Smooth muscle cell (in vitro differentiated cells): Measurements from ENCODE around the gene SLC35G4. TPM values are rescaled to one million over a fixed set of nuclear protein-coding genes. Genes with fewer than 3 reads are reported as not detected.

ENCODE experiments used
- DNase-seq: peaks from one replicate; lab custom pipeline; 2025; ENCODE audit not compliant: unreplicated experiment; lab: John Stamatoyannopoulos, UW
- H2AFZ ChIP-seq: fragments of 200-600 bp; sonication (generic); 2 replicates; pipeline ENCODE4 v1.6.0; 2016; ENCODE audit warnings: antibody characterized with exemption, low read depth, mild to moderate bottlenecking
- H3F3A ChIP-seq: fragments of 200-600 bp; sonication (generic); 2 replicates; pipeline ENCODE4 v1.6.0; 2017; ENCODE audit warnings: antibody characterized with exemption, low read depth
- H3K27ac ChIP-seq: fragments of 200-600 bp; sonication (generic); 2 replicates; pipeline ENCODE4 v1.5.1; 2016; ENCODE audit warnings: low read depth, mild to moderate bottlenecking
- H3K27me3 ChIP-seq: fragments of 200-600 bp; sonication (generic); 2 replicates; pipeline ENCODE4 v1.6.1; 2016; ENCODE audit warnings: low read depth, mild to moderate bottlenecking
- H3K36me3 ChIP-seq: fragments of 200-600 bp; sonication (generic); 2 replicates; pipeline ENCODE4 v1.5.1; 2016; ENCODE audit warnings: low read depth
- H3K4me1 ChIP-seq: fragments of 200-600 bp; sonication (generic); 2 replicates; pipeline ENCODE4 v1.5.1; 2016; ENCODE audit warnings: low read depth
- H3K4me2 ChIP-seq: fragments of 200-600 bp; sonication (generic); 2 replicates; pipeline ENCODE4 v1.6.0; 2016; ENCODE audit warnings: mild to moderate bottlenecking
- H3K4me3 ChIP-seq: fragments of 200-600 bp; sonication (generic); 2 replicates; pipeline ENCODE4 v1.5.1; 2016; ENCODE audit warnings: mild to moderate bottlenecking
- H3K79me2 ChIP-seq: fragments of 200-600 bp; sonication (generic); 2 replicates; pipeline ENCODE4 v1.6.0; 2016; ENCODE audit warnings: low read depth, mild to moderate bottlenecking
- H3K9ac ChIP-seq: fragments of 200-600 bp; sonication (generic); 2 replicates; pipeline ENCODE4 v1.6.0; 2016; ENCODE audit warnings: low read depth
- H3K9me3 ChIP-seq: fragments of 200-600 bp; sonication (generic); replicated peaks from 2 replicates; pipeline ENCODE4 v1.5.1; 2016; ENCODE audit warnings: low read depth
- H4K20me1 ChIP-seq: fragments of 200-600 bp; sonication (generic); 2 replicates; pipeline ENCODE4 v1.6.0; 2016; ENCODE audit warnings: low read depth
- WGBS: methylation state at CpG from one replicate; pipeline ENCODE4 v1.1.7; 2016; ENCODE audit warnings: low lambda C conversion rate; 5-methylcytosine and 5-hydroxymethylcytosine counted together
- polyA plus RNA-seq: library from polyadenylated mRNA; unstranded; fragments of >200 nt; fragmentation: Nextera tagmentation; extraction: Ambion mirVana; gene quantifications from 2 replicates; pipeline ENCODE4 v1.2.1, GENCODE V29; 2016
- total RNA-seq: library from RNA; depleted of rRNA; stranded (reverse); fragments of >200 nt; gene quantifications from 2 replicates; pipeline ENCODE4 v1.2.3, GENCODE V29; 2014
- TF ChIP-seq, protein P1 (sequence below): fragments of 200-600 bp; sonication (generic); IDR thresholded peaks from 2 replicates; pipeline ENCODE4 v1.5.1; 2017; ENCODE audit warnings: borderline replicate concordance, mild to moderate bottlenecking, antibody characterized with exemption; ENCODE audit not compliant: insufficient read depth, poor library complexity, severe bottlenecking

SLC35G4 gene
- total and polyA plus RNA-seq, 2 experiments from 2014 or later: not detected

DNA sequence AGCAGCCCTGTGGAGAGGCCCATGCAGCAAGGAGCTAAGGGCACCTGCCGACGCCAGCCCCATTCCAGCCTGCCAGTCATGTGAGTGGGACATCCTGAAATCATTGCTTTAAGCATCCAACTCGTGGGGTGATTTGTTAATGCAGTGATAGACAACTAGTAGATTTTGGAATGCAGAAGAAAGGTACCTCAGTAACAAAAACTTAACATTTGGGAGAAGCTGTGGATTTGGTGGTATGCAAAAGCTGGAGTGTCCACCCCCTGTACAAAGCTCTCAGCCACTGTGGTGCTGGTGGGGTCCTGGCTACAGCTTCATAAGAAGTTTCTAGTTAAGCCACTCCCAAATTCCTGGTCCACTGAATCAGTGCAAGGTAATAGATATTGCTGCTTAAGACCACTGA lies 42.5 kb downstream of the SLC35G4 start:
- DNase-seq: no peak
- TF ChIP-seq, protein P1, sequence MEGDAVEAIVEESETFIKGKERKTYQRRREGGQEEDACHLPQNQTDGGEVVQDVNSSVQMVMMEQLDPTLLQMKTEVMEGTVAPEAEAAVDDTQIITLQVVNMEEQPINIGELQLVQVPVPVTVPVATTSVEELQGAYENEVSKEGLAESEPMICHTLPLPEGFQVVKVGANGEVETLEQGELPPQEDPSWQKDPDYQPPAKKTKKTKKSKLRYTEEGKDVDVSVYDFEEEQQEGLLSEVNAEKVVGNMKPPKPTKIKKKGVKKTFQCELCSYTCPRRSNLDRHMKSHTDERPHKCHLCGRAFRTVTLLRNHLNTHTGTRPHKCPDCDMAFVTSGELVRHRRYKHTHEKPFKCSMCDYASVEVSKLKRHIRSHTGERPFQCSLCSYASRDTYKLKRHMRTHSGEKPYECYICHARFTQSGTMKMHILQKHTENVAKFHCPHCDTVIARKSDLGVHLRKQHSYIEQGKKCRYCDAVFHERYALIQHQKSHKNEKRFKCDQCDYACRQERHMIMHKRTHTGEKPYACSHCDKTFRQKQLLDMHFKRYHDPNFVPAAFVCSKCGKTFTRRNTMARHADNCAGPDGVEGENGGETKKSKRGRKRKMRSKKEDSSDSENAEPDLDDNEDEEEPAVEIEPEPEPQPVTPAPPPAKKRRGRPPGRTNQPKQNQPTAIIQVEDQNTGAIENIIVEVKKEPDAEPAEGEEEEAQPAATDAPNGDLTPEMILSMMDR: no peak
- 84% methylated on average over 3 of the region's 3 CpGs for WGBS
- Histone ChIP-seq H3K4me1 (no peaks in the 10 kb centered on the region), H3K27ac (no peak overlapping the region), H3K27me3 (peaks cover 7% of the 10 kb centered on the region), H3K4me2 (no peak overlapping the region), H3K36me3 (no peaks in the 10 kb centered on the region), H3K79me2 (no peaks in the 10 kb centered on the region), H3K9me3 (no peaks in the 10 kb centered on the region), H3K9ac (no peak overlapping the region), H3F3A (no peaks in the 10 kb centered on the region), H4K20me1 (no peaks in the 10 kb centered on the region), H2AFZ (no peak overlapping the region), H3K4me3 (no peak overlapping the region)

DNA sequence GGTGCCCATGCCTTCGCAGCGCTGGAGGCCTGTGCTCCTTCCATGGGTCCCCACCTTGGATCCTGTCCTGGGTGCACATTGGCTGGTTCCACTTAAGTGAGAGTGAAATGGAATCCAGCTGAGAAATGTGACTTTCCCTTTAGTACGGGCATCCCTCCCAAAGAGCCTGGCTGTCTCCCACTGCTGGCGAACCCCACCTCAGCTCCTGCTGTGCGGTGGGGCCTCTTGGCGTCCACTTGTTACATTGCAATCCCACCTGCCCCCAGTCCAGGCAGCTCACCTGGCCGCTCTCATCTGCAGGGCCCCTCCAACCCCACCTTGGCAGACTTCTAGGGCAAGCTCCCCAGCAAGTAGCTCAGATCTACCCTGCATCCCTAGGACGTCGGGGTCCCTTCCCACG lies 44.1 kb downstream of the SLC35G4 start:
- TF ChIP-seq, protein P1: no peak
- peaks cover 7% of the 10 kb centered on the region for H3K27me3 ChIP-seq
- H3K27ac ChIP-seq: no peak overlapping the region
- no peaks in the 10 kb centered on the region for H3K9me3 ChIP-seq
- 94% methylated on average over 10 of the region's 10 CpGs for WGBS
- H3K4me3 ChIP-seq: no peak overlapping the region
- H3K4me2 ChIP-seq: no peak overlapping the region
- H2AFZ ChIP-seq: no peak overlapping the region
- H3K4me1 ChIP-seq: no peaks in the 10 kb centered on the region
- DNase-seq: no peak
- no peaks in the 10 kb centered on the region for H4K20me1 ChIP-seq
- no peaks in the 10 kb centered on the region for H3K79me2 ChIP-seq
- no peak overlapping the region for H3K9ac ChIP-seq
- H3K36me3 ChIP-seq: no peaks in the 10 kb centered on the region
- no peaks in the 10 kb centered on the region for H3F3A ChIP-seq

DNA sequence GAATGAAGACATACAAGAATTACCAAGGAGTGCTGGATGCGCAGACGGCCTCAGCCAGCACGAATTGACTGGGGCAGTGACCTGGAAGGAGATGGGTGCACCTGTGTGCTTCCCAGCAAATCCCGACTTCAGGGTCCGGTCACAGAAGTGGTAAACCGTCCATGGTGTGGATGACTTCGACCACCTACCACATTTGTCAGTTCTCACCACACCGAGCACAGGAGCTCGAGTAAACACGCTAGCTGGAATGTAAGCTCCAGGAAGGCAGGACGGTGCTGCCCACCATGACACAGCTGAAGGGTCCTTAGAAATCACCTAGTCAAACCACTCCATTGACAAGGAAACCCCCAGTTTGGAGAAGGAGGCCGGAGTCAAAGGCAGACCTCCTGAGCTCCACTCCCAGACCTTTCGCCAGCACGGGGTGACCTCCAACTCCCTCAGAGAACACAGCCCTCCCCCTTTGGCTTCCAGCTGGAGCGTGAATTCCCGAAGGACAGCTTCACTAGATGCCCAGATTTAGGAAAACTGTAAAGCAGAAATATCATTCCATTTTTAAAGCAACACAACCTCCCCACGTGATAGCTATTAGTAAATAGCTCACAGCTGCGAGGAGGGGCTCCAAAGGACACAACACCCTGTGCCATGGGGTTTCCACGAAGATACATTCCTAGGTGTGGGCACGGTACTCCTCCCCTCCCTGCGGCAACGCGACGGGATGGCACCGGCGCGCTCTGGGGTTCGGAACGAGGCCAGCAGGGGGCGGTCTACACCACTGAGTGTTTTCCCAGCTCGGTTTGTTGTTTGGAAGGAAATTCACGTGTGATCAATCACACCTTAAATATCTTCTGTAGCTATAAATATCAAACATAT lies 45.6 kb downstream of the SLC35G4 start:
- Histone ChIP-seq H3K79me2 (no peaks in the 10 kb centered on the region), H3K4me3 (peak overlapping the region; percentile 38), H3K36me3 (no peaks in the 10 kb centered on the region), H3K9me3 (no peaks in the 10 kb centered on the region), H3K9ac (no peak overlapping the region), H3F3A (no peaks in the 10 kb centered on the region), H3K4me2 (peak overlapping the region; percentile 79), H4K20me1 (no peaks in the 10 kb centered on the region), H3K27ac (no peak overlapping the region), H3K4me1 (no peaks in the 10 kb centered on the region), H2AFZ (peak overlapping the region; percentile 77), H3K27me3 (peaks cover 7% of the 10 kb centered on the region)
- DNase-seq: peak; percentile 11
- TF ChIP-seq, protein P1: peak; percentile 93
- WGBS: 39% methylated on average over 32 of the region's 32 CpGs

DNA sequence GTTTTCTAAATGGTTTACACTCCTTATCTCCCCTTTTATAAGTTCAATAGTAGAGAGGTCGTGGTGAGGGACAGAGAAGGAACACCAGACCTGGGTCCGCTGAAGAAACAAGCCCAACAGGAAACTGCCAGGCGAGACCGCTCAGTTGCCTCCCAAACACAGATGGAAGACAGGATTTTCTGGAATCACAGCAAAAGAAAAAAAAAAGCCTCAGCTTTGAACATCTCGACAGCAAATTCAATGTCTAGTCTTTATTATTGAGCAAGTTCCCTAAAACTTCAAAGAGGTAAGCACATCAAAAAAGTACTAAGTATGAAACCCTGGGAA lies 46.2 kb downstream of the SLC35G4 start:
- Histone ChIP-seq H3K4me2 (peak overlapping the region; percentile 79), H3K9me3 (no peaks in the 10 kb centered on the region), H3F3A (no peaks in the 10 kb centered on the region), H3K79me2 (no peaks in the 10 kb centered on the region), H4K20me1 (no peaks in the 10 kb centered on the region), H2AFZ (peak overlapping the region; percentile 77), H3K4me1 (no peaks in the 10 kb centered on the region), H3K9ac (no peak overlapping the region), H3K36me3 (no peaks in the 10 kb centered on the region), H3K27ac (no peak overlapping the region), H3K27me3 (peaks cover 7% of the 10 kb centered on the region), H3K4me3 (peak overlapping the region; percentile 38)
- WGBS: 26% methylated on average over 5 of the region's 5 CpGs
- DNase-seq: no peak
- TF ChIP-seq, protein P1: no peak
